ENCODE results near the gene TEDC2.
"Not testable (repeated sequence)": the region's sequence is repeated elsewhere in the genome, so short reads cannot be mapped to it uniquely, and the experiment has no call there.

Gene TEDC2

DNA sequence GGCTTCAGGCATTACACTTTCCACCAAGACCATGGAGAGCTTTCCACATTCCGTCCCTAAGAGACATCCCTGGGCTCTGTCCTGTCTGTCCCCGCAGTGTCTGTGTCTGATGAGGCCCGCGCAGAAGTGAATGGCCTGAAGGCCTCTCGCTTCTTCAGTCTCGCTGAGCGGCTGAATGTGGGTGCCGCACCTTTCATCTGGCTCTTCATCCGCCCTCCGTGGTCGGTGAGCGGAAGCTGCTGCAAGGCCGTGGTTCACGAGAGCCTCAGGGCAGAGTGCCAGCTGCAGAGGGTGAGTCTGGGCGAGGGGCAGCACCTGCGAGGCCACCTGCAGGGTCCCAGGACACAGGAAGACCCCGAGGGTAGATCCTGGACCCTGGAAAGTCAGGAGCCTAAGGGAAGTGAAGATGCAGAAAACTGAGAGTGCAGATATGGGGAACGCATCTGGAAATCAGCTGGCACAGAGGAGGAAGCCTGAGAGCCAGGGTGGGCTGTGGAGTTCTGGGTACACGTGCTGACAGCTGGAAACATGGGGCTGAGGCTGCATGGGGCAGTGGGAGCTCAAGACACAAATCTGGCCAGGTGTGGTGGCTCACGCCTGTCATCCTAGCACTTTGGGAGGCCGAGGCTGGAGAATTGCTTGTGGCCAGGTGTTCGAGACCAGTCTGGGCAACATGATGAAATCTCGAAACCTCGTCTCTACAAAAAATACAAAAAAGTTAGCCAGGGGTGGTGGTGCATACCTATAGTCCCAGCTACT lies 22.7 kb upstream of the TEDC2 start:
- DNase-seq, result no peak

- no peak for DNase-seq
These were observed 21.8 kb upstream of the TEDC2 start for GRCh38 chr16:2438121-2438520.

- no peak for DNase-seq
These were observed 20.3 kb upstream of the TEDC2 start for GRCh38 chr16:2439598-2439997.

- not testable (repeated sequence) for DNase-seq
These were observed 18.6 kb upstream of the TEDC2 start for GRCh38 chr16:2441143-2441804.

GRCh38 chr16:2443555-2443954 lies 16.4 kb upstream of the TEDC2 start:
- no peak for DNase-seq

GRCh38 chr16:2447920-2448583 lies 11.9 kb upstream of the TEDC2 start:
- DNase-seq, result no peak

DNA sequence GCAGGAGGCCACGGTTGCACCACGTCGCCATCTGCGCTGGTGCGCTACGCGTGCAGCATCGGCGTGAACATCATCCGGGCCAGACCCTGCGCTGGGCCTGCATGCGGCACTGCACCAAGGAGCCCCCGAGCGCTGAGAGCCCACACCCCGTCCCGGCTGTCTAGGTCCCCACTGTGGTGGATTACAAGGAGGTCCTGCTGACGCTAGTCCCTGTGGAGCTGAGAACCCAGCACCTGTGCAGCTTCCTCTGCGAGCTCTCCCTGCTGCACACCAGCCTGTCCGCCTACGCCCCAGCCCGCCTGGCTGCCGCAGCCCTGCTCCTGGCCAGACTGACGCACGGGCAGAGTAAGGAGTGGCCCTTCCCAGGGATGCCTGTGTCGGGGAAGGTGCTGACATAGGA lies 10.8 kb upstream of the TEDC2 start:
- no peak for DNase-seq

- DNase-seq, result no peak
These were observed 9.4 kb upstream of the TEDC2 start for GRCh38 chr16:2450535-2450934.

- DNase-seq, result no peak
These were observed 8.9 kb upstream of the TEDC2 start for GRCh38 chr16:2450975-2451381.

GRCh38 chr16:2451851-2452320 lies 8.0 kb upstream of the TEDC2 start:
- DNase-seq, result no peak

DNA sequence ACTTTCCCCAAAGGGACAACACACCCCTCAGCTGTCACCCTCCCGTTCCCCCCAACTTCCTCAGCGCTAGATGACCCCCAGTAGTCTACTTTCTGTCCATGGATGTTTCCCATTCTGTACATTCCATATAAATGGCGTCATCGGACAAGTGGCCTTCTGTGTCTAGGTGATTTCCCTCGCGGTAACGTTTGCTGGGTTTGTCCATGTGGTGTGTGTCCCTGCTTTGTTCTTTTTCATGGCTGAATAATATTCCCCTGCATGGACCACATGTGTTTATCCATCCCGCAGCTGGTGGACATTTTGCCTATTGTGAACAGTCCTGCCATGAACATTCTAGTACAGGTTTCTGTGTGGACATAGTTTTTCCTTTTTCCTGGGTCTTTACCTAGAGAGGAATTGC lies 7.3 kb upstream of the TEDC2 start:
- no peak for DNase-seq

GRCh38 chr16:2455081-2455845 lies 4.6 kb upstream of the TEDC2 start:
- DNase-seq, result no peak

GRCh38 chr16:2456551-2457153 lies 3.3 kb upstream of the TEDC2 start:
- DNase-seq, result no peak

DNA sequence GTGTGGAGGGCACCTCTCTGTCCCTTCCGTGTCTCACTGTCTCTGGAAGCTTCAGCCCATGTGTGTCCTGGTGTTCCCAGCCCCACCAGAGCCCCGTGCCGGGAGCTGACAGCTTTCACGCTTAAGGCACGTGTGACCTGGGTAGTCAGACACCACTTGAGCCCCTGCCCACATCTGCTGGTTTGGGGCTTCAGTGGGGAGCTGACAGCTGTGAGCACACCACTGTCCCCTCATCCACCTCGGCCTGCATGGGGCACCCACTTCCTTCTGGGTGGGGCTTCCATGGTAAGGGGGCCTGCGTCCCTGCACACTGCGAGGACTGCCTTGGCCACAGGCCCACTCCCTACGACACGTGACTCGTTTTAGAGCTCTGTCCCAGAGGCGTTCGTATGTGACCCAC lies 2.6 kb upstream of the TEDC2 start:
- DNase-seq, result no peak

- no peak for DNase-seq
These were observed 2.0 kb upstream of the TEDC2 start for GRCh38 chr16:2457946-2458345.

GRCh38 chr16:2458887-2459646 lies 842 bp upstream of the TEDC2 start:
- DNase-seq, result no peak

- no peak for DNase-seq
These were observed 443 bp downstream of the TEDC2 start for GRCh38 chr16:2460391-2460713.

DNA sequence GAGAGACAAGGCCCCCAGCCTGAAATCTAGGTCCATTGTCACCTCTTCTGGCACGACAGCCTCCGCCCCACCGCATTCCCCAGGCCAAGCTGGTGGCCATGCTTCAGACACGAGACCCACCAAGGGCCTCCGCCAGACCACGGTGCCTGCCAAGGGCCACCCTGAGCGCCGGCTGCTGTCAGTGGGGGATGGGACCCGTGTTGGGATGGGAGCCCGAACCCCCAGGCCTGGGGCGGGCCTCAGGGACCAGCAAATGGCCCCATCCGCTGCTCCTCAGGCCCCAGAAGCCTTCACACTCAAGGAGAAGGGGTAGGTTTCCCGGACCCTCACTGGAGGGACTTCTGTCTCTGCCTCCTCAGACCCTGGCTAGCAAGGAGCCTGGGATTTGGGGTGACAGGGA lies 1.0 kb downstream of the TEDC2 start:
- DNase-seq, result no peak

DNA sequence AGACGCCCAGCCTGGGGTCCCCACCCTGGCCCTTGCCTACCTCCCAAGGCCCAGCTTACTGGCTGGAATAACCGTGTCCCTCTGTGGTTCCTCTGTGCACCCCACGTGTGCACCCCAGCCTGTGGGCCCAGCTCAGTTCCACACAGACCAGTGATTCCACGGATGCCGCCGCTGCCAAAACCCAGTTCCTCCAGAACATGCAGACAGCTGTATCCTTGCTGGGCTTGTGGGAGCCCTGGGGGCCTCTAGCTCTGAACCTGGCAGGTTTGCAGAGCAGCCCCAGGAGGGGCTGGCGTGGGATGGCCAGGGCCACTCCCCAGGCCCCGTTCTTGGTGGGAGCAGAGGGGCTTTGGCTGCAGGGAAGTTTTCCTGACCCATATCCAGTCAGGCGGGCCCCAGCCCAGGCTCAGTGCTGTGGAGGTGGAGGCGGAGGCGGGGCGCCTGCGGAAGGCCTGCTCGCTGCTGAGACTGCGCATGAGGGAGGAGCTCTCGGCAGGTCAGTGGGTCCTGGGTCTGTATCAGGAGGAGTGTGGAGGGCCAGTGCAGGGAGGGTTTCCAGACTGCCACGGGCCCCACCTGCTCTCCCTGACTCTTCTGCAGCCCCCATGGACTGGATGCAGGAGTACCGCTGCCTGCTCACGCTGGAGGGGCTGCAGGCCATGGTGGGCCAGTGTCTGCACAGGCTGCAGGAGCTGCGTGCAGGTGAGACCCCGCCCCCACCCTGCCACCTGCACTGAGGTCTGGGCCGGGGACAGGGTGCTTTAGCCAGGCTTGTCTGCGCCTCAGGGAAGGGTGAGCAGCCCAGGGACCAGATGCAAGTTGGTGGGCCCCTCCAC lies 2.3 kb downstream of the TEDC2 start:
- DNase-seq, result no peak

GRCh38 chr16:2464333-2464732 lies 4.4 kb downstream of the TEDC2 start:
- no peak for DNase-seq
